GM12878 (cell line): ENCODE results near the gene NKX1-1. TPM values are rescaled to one million over a fixed set of nuclear protein-coding genes. Genes with fewer than 3 reads are reported as not detected.

Experiments used
- ATAC-seq: fragments of 200-7000 bp; cut with Tn5 transposase; 3 replicates; pipeline ENCODE4 v1.9.1; 2020; ENCODE audit warnings: mild to moderate bottlenecking, moderate library complexity
- BruUV-seq: library from RNA; stranded (reverse); fragments of 400-500 nt; replicated peaks from 2 replicates; lab custom pipeline; 2021; lab: Mats Ljungman, UMichigan
- CTCF ChIA-PET: fragments of 300-600 bp; sonication (Branson Sonifier 250); formaldehyde crosslinking; extraction: SDS; loops from one replicate; lab custom pipeline; 2021; ENCODE audit warnings: inconsistent platforms; lab: Yijun Ruan, JAX
- POLR2A ChIA-PET: fragments of 350-600 bp; formaldehyde crosslinking; extraction: SDS; loops from one replicate; lab custom pipeline; 2021; ENCODE audit warnings: inconsistent platforms; lab: Charles Lee
- RAD21 ChIA-PET: fragments of 300-600 bp; sonication (Branson Sonifier 250); formaldehyde crosslinking; loops from one replicate; lab custom pipeline; 2023; ENCODE audit warnings: antibody characterized with exemption; ENCODE audit not compliant: unreplicated experiment; lab: Charles Lee
- SMC1A ChIA-PET: fragments of 300-600 bp; sonication (Branson Sonifier 250); formaldehyde crosslinking; loops from one replicate; lab custom pipeline; 2023; ENCODE audit not compliant: unreplicated experiment, uncharacterized antibody; lab: Charles Lee
- DNase-seq: peaks from one replicate; pipeline ENCODE4 v3.0.0-alpha.2; 2011; ENCODE audit warnings: low read depth, low spot score
- FAIRE-seq: peaks from 3 replicates; lab custom pipeline; 2011; peaks lifted over from hg19 to GRCh38; lab: Jason Lieb, UNC
- H2AFZ ChIP-seq: 2 replicates; pipeline ENCODE4 v1.6.0; 2011; ENCODE audit warnings: low read depth, low read length, control low read depth; ENCODE audit not compliant: control insufficient read depth
- H3K27ac ChIP-seq: 2 replicates; pipeline ENCODE4 v1.5.1; 2011; ENCODE audit warnings: control low read depth; ENCODE audit not compliant: control insufficient read depth, insufficient read depth
- H3K27me3 ChIP-seq, 2 experiments: replicated peaks in 1 of 2; 2 replicates each; pipeline versions ENCODE4 v1.6.0 to v1.6.1; 2011; ENCODE audit warnings: low read length in 1 of 2; ENCODE audit not compliant: control insufficient read depth in 2 of 2, insufficient read depth in 2 of 2
- H3K36me3 ChIP-seq, 2 experiments: 2 replicates each; pipeline ENCODE4 v1.5.1; 2011; ENCODE audit warnings: low read length in 1 of 2; ENCODE audit not compliant: control insufficient read depth in 2 of 2, insufficient read depth in 2 of 2
- H3K4me1 ChIP-seq: 2 replicates; pipeline ENCODE4 v1.6.1; 2011; ENCODE audit warnings: mild to moderate bottlenecking, low read length, moderate library complexity, mixed read lengths; ENCODE audit not compliant: control insufficient read depth, insufficient read depth
- H3K4me2 ChIP-seq: 2 replicates; pipeline ENCODE4 v1.6.0; 2011; ENCODE audit warnings: control low read depth; ENCODE audit not compliant: control insufficient read depth, insufficient read depth
- H3K4me3 ChIP-seq: fragments of 200-600 bp; sonication (generic); 2 replicates; pipeline ENCODE4 v1.5.1; 2016
- H3K79me2 ChIP-seq: 2 replicates; pipeline ENCODE4 v1.6.0; 2011; ENCODE audit warnings: low read length; ENCODE audit not compliant: control insufficient read depth, insufficient read depth
- H3K9ac ChIP-seq: 2 replicates; pipeline ENCODE4 v1.8.0; 2011; ENCODE audit warnings: low read length, control low read depth, mixed read lengths; ENCODE audit not compliant: control insufficient read depth, insufficient read depth
- H3K9me3 ChIP-seq: replicated peaks from 3 replicates; pipeline ENCODE4 v1.5.1; 2011; ENCODE audit warnings: mild to moderate bottlenecking, low read length; ENCODE audit not compliant: control insufficient read depth, insufficient read depth
- H4K20me1 ChIP-seq: 2 replicates; pipeline ENCODE4 v1.6.0; 2011; ENCODE audit not compliant: control insufficient read depth, insufficient read depth
- CTCF ChIP-seq, 3 experiments: IDR thresholded peaks in 2 of 3; conservative IDR thresholded peaks in 1 of 3; 2 replicates each; pipeline ENCODE4 v1.5.1; 2011; ENCODE audit warnings: low read depth in 3 of 3, low read length in 3 of 3, mild to moderate bottlenecking in 3 of 3, control low read depth in 2 of 3, moderate library complexity in 2 of 3, inconsistent platforms in 1 of 3, mixed read lengths in 1 of 3; ENCODE audit not compliant: control insufficient read depth in 2 of 3, insufficient read depth in 1 of 3; ENCODE audit errors: extremely low read depth in 1 of 3
- EP300 ChIP-seq, 2 experiments: fragments of 150-350 bp in 1 of 2; IDR thresholded peaks; 2 replicates each; pipeline ENCODE4 v1.6.1; 2011 to 2012; ENCODE audit warnings: low read depth in 2 of 2, low read length in 2 of 2, borderline replicate concordance in 1 of 2, improper control_type of control experiment in 1 of 2, inconsistent platforms in 1 of 2; ENCODE audit not compliant: control insufficient read depth in 1 of 2
- FOXK2 ChIP-seq: fragments of 450-650 bp; IDR thresholded peaks from 2 replicates; pipeline ENCODE4 v1.6.1; 2017; ENCODE audit warnings: mild to moderate bottlenecking, moderate library complexity
- IKZF2 ChIP-seq, 2 experiments: fragments of 450-650 bp; IDR thresholded peaks; 2 replicates each; pipeline ENCODE4 v1.6.1; 2017; ENCODE audit warnings: mild to moderate bottlenecking in 2 of 2, moderate library complexity in 2 of 2
- WGBS: methylation state at CpG from one replicate; pipeline ENCODE4 v1.1.6; 2016; ENCODE audit warnings: low lambda C conversion rate; ENCODE audit not compliant: insufficient replicate concordance, insufficient coverage; ENCODE audit errors: missing lambda C conversion rate; 5-methylcytosine and 5-hydroxymethylcytosine counted together
- in situ Hi-C: fragments of 300-500 bp; cut with MboI; formaldehyde crosslinking; loops from 9 replicates; pipeline ENCODE4 v1.14.3; 2018; ENCODE audit warnings: mixed read lengths
- intact Hi-C: fragments of 100-400 bp; cut with micrococcal nuclease; formaldehyde crosslinking; loops from one replicate; pipeline ENCODE4 v1.14.2; 2022; ENCODE audit not compliant: unreplicated experiment
- polyA plus RNA-seq, 11 experiments: library from polyadenylated mRNA; depleted of rRNA in 4 of 11; unstranded in 6 of 11; stranded (reverse) in 5 of 11; fragments of >200 nt; fragmentation: Nextera tagmentation in 4 of 11; fragmentation: Illumina TruSeq in 1 of 11; extraction: Ambion mirVana in 4 of 11; extraction: Trizol in 1 of 11; gene quantifications; 1 replicate in 1 of 11; 2 replicates in 10 of 11; pipeline versions ENCODE4 v1.2.1 to v1.2.3, GENCODE V29; 2011 to 2016; ENCODE audit warnings: inconsistent platforms in 2 of 11, missing spikeins in 2 of 11, low read depth in 1 of 11
- total RNA-seq, 4 experiments: library from RNA; depleted of rRNA in 3 of 4; stranded (reverse); fragments of >200 nt in 3 of 4; fragmentation: Illumina TruSeq in 1 of 4; extraction: Trizol in 1 of 4; gene quantifications; 2 replicates each; pipeline versions ENCODE4 v1.2.1 to v1.2.3, GENCODE V29; 2013 to 2021

NKX1-1 gene
- total and polyA plus RNA-seq, 10 of the 15 experiments (the other 5 are each of a cell fraction or from before 2014, with no cell fraction given), result not detected

GRCh38 chr4:1366371-1367229 lies 39.6 kb downstream of the NKX1-1 start (continued):
- TF ChIP-seq FOXK2 (no peak), EP300 (IDR thresholded peaks at IDR 0.05; ENCODE audit: borderline replicate concordance in 1 of 2, control insufficient read depth in 1 of 2, low read depth in 2 of 2, low read length in 2 of 2) (no peak)

GRCh38 chr4:1365271-1366178 lies 40.7 kb downstream of the NKX1-1 start:
- TF ChIP-seq IKZF2 (IDR thresholded peaks at IDR 0.05), result no peak
- peak in 2 of 3 experiments; percentile 7 to 9; a peak in 1 of 6 replicates for TF ChIP-seq CTCF (IDR thresholded peaks at IDR 0.05 in 2 of 3, conservative IDR thresholded peaks at IDR 0.05 in 1 of 3; ENCODE audit: control insufficient read depth in 2 of 3, extremely low read depth in 1 of 3, insufficient read depth in 1 of 3, low read depth in 3 of 3, low read length in 3 of 3)
- ChIA-PET SMC1A (no interaction called here), RAD21 (no interaction called here), POLR2A (no interaction called here), CTCF (interaction anchor here (0.5 kb wide), 1 partner anchor 444 kb away, joined by 3 read pairs; no protein-coding TSS in a partner anchor)
- H3K27me3 ChIP-seq, result no peaks in the 10 kb centered on the region
- no peaks in the 10 kb centered on the region for H3K36me3 ChIP-seq
- no peak overlapping the region for H3K9ac ChIP-seq
- no peaks in the 10 kb centered on the region for H3K4me1 ChIP-seq
- BruUV-seq, result no TSS peak
- no peaks in the 10 kb centered on the region for H4K20me1 ChIP-seq
- H3K27ac ChIP-seq, result no peak overlapping the region
- no peaks in the 10 kb centered on the region for H3K9me3 ChIP-seq
- ATAC-seq (no peak; the same call in 2 of the 3 replicates), FAIRE-seq (no peak), DNase-seq (no peak)
- in situ Hi-C loops (no loop called here), intact Hi-C loops (no loop called here)
- 77% methylated on average over 25 of the region's 25 CpGs for WGBS
- no peak overlapping the region for H3K4me2 ChIP-seq
- H3K4me3 ChIP-seq, result no peak overlapping the region
- H2AFZ ChIP-seq, result no peak overlapping the region
- H3K79me2 ChIP-seq, result no peaks in the 10 kb centered on the region
